ENCODE results near the gene RPL38.

- no peak for TF ChIP-seq ZNF37A (tag by site-specific recombination; IDR thresholded peaks at IDR 0.05)
- no peak for TF ChIP-seq CTCF (tag by site-specific recombination; IDR thresholded peaks at IDR 0.05)
- TF ChIP-seq HOXA7 (CRISPR knock-in tag; IDR thresholded peaks at IDR 0.05; ENCODE audit: borderline replicate concordance): no peak
- TF ChIP-seq YY1 (tag by site-specific recombination; IDR thresholded peaks at IDR 0.05): no peak
- TF ChIP-seq ZNF529 (tag by site-specific recombination; IDR thresholded peaks at IDR 0.05; ENCODE audit: insufficient replicate concordance): no peak
- no peak for TF ChIP-seq SETDB1 (IDR thresholded peaks at IDR 0.05; ENCODE audit: insufficient read length, low read length)
- TF ChIP-seq ZNF701 (tag by site-specific recombination; IDR thresholded peaks at IDR 0.05): no peak
- TF ChIP-seq ZNF26 (tag by site-specific recombination; IDR thresholded peaks at IDR 0.05): no peak
- TF ChIP-seq SP2 (tag by site-specific recombination; IDR thresholded peaks at IDR 0.05): no peak
- no peak for TF ChIP-seq ZNF501 (tag by site-specific recombination; IDR thresholded peaks at IDR 0.05)
- no peak for TF ChIP-seq REST (tag by site-specific recombination; IDR thresholded peaks at IDR 0.05)
- no peak for TF ChIP-seq SCRT1 (tag by site-specific recombination; IDR thresholded peaks at IDR 0.05; ENCODE audit: borderline replicate concordance)
- no peak for TF ChIP-seq ZNF10 (tag by site-specific recombination; IDR thresholded peaks at IDR 0.05)
- no peak for TF ChIP-seq ZNF792 (tag by site-specific recombination; IDR thresholded peaks at IDR 0.05)
These were observed 48.7 kb downstream of the RPL38 start for GRCh38 chr17:74252211-74252610.

Measured in HEK293 (cell line).